HFFc6 (cell line): Measurements from ENCODE around the gene CHD3. TPM values are rescaled to one million over a fixed set of nuclear protein-coding genes. Genes with fewer than 3 reads are reported as not detected.

ENCODE experiments used
- DNase-seq: peaks from one replicate; pipeline ENCODE4 v3.0.0-alpha.2; 2018
- H3K27ac Mint-ChIP-seq: 2 replicates; pipeline ENCODE4 v1.8.0; 2020; ENCODE audit warnings: mild to moderate bottlenecking, mixed read lengths
- H3K27me3 Mint-ChIP-seq: 2 replicates; pipeline ENCODE4 v1.8.0; 2021; ENCODE audit warnings: mild to moderate bottlenecking, moderate library complexity, mixed read lengths; ENCODE audit not compliant: insufficient read depth
- H3K36me3 Mint-ChIP-seq: 2 replicates; pipeline ENCODE4 v1.8.0; 2021; ENCODE audit warnings: low read depth, mixed read lengths
- H3K4me1 Mint-ChIP-seq: 2 replicates; pipeline ENCODE4 v1.8.0; 2020; ENCODE audit warnings: low read depth, mixed read lengths
- H3K4me3 Mint-ChIP-seq: 2 replicates; pipeline ENCODE4 v1.8.0; 2020; ENCODE audit warnings: mild to moderate bottlenecking, moderate library complexity, mixed read lengths
- H3K9me3 Mint-ChIP-seq: 2 replicates; pipeline ENCODE4 v1.8.0; 2020; ENCODE audit warnings: mild to moderate bottlenecking, mixed read lengths
- total RNA-seq, 6 experiments: library from RNA; stranded (reverse); fragmentation: NEBNext Ultra II Directional; extraction: Animal tissue kit (Norgen Biotek cat#: 25700); gene quantifications; 2 replicates in 1 of 6; 3 replicates in 5 of 6; pipeline ENCODE4 v1.2.3, GENCODE V29; 2021
- TF ChIP-seq, protein P1 (sequence below): fragments of 200-600 bp; sonication (generic); IDR thresholded peaks from 2 replicates; pipeline ENCODE4 v1.5.0; 2021; ENCODE audit warnings: antibody characterized with exemption, mild to moderate bottlenecking

Gene CHD3
- total RNA-seq, 6 experiments from 2014 or later: 83.3 to 112 (median 110) TPM

DNA sequence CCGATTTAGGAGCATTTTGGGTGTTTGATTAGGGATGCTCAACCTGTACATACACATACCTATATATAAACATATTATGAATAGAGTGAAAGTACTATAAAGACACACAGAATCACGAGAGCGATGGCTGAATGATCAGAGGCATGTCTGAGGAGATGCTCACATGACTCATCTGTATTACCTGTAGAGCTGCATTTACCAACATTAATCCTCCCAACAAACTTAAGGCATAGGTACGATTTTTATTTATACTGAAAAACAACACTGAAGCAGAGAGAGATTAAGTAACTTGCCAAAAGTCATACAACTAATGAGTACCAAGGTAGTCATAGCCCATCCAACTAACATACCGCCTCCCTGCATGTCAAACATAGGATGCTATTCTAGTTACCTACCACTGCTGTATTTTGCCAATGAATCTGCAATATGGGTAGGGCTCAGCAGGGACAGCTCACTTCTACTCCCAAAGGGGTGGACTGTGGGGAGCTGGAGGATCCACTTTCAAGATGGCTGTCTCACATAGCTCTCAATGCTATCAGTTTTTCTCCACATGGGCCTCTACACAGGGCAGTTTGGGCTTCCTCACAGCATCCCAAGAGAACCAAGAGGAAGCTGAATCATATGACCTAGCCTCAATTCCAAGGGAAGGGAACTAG, 23.5 kb upstream of the CHD3 start:
- H3K4me1 Mint-ChIP-seq: peaks cover 5% of the 10 kb centered on the region; the same call in 1 of the 2 replicates
- no peak overlapping the region for H3K4me3 Mint-ChIP-seq
- H3K27ac Mint-ChIP-seq: no peak overlapping the region
- H3K27me3 Mint-ChIP-seq: peaks cover 3% of the 10 kb centered on the region; the same call in 1 of the 2 replicates
- H3K36me3 Mint-ChIP-seq: peaks cover 10% of the 10 kb centered on the region; the same call in 1 of the 2 replicates
- DNase-seq: no peak
- TF ChIP-seq, protein P1, sequence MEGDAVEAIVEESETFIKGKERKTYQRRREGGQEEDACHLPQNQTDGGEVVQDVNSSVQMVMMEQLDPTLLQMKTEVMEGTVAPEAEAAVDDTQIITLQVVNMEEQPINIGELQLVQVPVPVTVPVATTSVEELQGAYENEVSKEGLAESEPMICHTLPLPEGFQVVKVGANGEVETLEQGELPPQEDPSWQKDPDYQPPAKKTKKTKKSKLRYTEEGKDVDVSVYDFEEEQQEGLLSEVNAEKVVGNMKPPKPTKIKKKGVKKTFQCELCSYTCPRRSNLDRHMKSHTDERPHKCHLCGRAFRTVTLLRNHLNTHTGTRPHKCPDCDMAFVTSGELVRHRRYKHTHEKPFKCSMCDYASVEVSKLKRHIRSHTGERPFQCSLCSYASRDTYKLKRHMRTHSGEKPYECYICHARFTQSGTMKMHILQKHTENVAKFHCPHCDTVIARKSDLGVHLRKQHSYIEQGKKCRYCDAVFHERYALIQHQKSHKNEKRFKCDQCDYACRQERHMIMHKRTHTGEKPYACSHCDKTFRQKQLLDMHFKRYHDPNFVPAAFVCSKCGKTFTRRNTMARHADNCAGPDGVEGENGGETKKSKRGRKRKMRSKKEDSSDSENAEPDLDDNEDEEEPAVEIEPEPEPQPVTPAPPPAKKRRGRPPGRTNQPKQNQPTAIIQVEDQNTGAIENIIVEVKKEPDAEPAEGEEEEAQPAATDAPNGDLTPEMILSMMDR: no peak
- no peaks in the 10 kb centered on the region for H3K9me3 Mint-ChIP-seq

GRCh38 chr17:7867881-7868329, 20.7 kb upstream of the CHD3 start:
- H3K27me3 Mint-ChIP-seq: no peaks in the 10 kb centered on the region; the same call in 1 of the 2 replicates

GRCh38 chr17:7873051-7873450, 15.5 kb upstream of the CHD3 start:
- H3K9me3 Mint-ChIP-seq: no peaks in the 10 kb centered on the region
- no peaks in the 10 kb centered on the region for H3K27me3 Mint-ChIP-seq
- H3K36me3 Mint-ChIP-seq: no peaks in the 10 kb centered on the region; the same call in 1 of the 2 replicates
- TF ChIP-seq, protein P1: no peak
- no peak overlapping the region for H3K27ac Mint-ChIP-seq
- no peaks in the 10 kb centered on the region for H3K4me1 Mint-ChIP-seq
- no peak overlapping the region for H3K4me3 Mint-ChIP-seq
- DNase-seq: no peak

More at GRCh38 chr17:7867881-7868329, 20.7 kb upstream of the CHD3 start:
- H3K4me1 Mint-ChIP-seq: peaks cover 1% of the 10 kb centered on the region; the same call in 1 of the 2 replicates
- no peak overlapping the region for H3K4me3 Mint-ChIP-seq
- no peak overlapping the region for H3K27ac Mint-ChIP-seq
- DNase-seq: no peak
- H3K9me3 Mint-ChIP-seq: no peaks in the 10 kb centered on the region
- H3K36me3 Mint-ChIP-seq: peaks cover 10% of the 10 kb centered on the region; the same call in 1 of the 2 replicates
- TF ChIP-seq, protein P1: no peak

DNA sequence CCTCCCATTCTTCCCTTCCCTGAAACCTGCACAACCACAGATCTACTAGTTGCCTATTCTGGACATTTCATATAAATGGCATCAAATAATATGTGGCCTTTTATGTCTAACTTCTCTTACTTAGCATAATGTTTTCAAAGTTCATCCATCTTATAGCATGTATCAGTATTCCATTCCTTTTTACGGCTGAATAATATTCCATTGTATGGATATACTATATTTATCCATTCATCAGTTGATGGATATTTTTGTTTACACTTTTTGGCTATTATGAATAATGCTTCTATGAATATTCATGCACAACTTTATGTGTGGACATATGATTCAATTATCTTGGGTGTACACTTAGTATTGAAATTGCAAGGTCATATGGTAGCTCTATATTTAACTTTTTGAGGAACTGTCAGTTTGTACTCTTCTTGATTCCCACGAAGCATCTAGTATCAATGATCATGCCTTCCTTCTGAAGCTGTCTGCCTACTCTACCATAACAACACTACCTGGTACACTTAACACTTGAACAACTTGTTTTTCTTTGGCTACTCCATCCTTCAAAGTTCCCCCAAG, 12.7 kb upstream of the CHD3 start:
- no peaks in the 10 kb centered on the region for H3K9me3 Mint-ChIP-seq
- TF ChIP-seq, protein P1: no peak
- no peaks in the 10 kb centered on the region for H3K27me3 Mint-ChIP-seq
- no peaks in the 10 kb centered on the region; the same call in 1 of the 2 replicates for H3K36me3 Mint-ChIP-seq
- no peaks in the 10 kb centered on the region for H3K4me1 Mint-ChIP-seq
- H3K4me3 Mint-ChIP-seq: no peak overlapping the region
- H3K27ac Mint-ChIP-seq: no peak overlapping the region
- DNase-seq: no peak

- no peak for DNase-seq
- no peaks in the 10 kb centered on the region for H3K27me3 Mint-ChIP-seq
- H3K4me3 Mint-ChIP-seq: no peak overlapping the region
- H3K36me3 Mint-ChIP-seq: no peaks in the 10 kb centered on the region; the same call in 1 of the 2 replicates
- no peaks in the 10 kb centered on the region for H3K4me1 Mint-ChIP-seq
- no peak overlapping the region for H3K27ac Mint-ChIP-seq
- TF ChIP-seq, protein P1: no peak
- H3K9me3 Mint-ChIP-seq: no peaks in the 10 kb centered on the region
Measured at GRCh38 chr17:7878234-7878633, 10.4 kb upstream of the CHD3 start.
